Breast epithelium (tissue), 4 donors: ENCODE data around the gene OLIG3. TPM values are rescaled to one million over a fixed set of nuclear protein-coding genes. Genes with fewer than 3 reads are reported as not detected.

Experiments
- DNase-seq, 2 donors: peaks; one replicate each; pipeline ENCODE4 v3.0.0-alpha.2; 2019; ENCODE audit warnings: low spot score in 2 of 2
- H3K27ac ChIP-seq, 2 donors: fragments of 200-600 bp; sonication (generic) in 1 of 2; one replicate each; pipeline ENCODE4 v1.5.1; 2016 to 2019; ENCODE audit warnings: mild to moderate bottlenecking in 1 of 2
- H3K27me3 ChIP-seq, 2 donors: fragments of 200-600 bp; sonication (generic) in 1 of 2; one replicate each; pipeline versions ENCODE4 v1.5.1 to v1.6.0; 2017 to 2019; ENCODE audit warnings: control low read depth in 1 of 2, mild to moderate bottlenecking in 1 of 2
- H3K36me3 ChIP-seq: fragments of 200-600 bp; one replicate; pipeline ENCODE4 v1.5.1; 2019
- H3K4me1 ChIP-seq, 2 donors: fragments of 200-600 bp; sonication (generic); one replicate each; pipeline ENCODE4 v1.5.1; 2016 to 2019; ENCODE audit warnings: control low read depth in 1 of 2
- H3K4me3 ChIP-seq, 3 donors: fragments of 200-600 bp; sonication (generic); 1 replicate in 2 of 3; 2 replicates in 1 of 3; pipeline ENCODE4 v1.5.1; 2016 to 2019; ENCODE audit warnings: mild to moderate bottlenecking in 3 of 3, moderate library complexity in 2 of 3
- H3K9me3 ChIP-seq, 2 donors: fragments of 200-600 bp; sonication (generic) in 1 of 2; one replicate each; pipeline ENCODE4 v1.5.1; 2016 to 2019; ENCODE audit warnings: control low read depth in 1 of 2
- POLR2A ChIP-seq: fragments of 450-650 bp; IDR thresholded peaks from one replicate; pipeline ENCODE4 v1.6.1; 2016; ENCODE audit warnings: antibody characterized with exemption, mild to moderate bottlenecking, moderate library complexity
- POLR2AphosphoS5 ChIP-seq, 3 donors: sonication (generic); formaldehyde crosslinking; IDR thresholded peaks; one replicate each; pipeline ENCODE4 v1.6.1; 2017; ENCODE audit warnings: antibody characterized with exemption in 3 of 3
- intact Hi-C: fragments of 100-400 bp; cut with DNase I; formaldehyde crosslinking; loops from one replicate; pipeline ENCODE4 v1.15.1; 2023; ENCODE audit warnings: low total_unique reads
- total RNA-seq, 3 donors: library from RNA; depleted of rRNA; stranded (reverse); fragments of >200 nt; gene quantifications; one replicate each; pipeline ENCODE4 v1.1.0, GENCODE V29; 2016
- TF ChIP-seq, protein P1 (sequence below), 3 donors: fragments of 450-650 bp; IDR thresholded peaks; one replicate each; pipeline ENCODE4 v1.5.1; 2016 to 2017; ENCODE audit warnings: antibody characterized with exemption in 3 of 3, mild to moderate bottlenecking in 3 of 3, moderate library complexity in 3 of 3

Gene OLIG3
- total RNA-seq, 3 donors from 2014 or later, result not detected

DNA sequence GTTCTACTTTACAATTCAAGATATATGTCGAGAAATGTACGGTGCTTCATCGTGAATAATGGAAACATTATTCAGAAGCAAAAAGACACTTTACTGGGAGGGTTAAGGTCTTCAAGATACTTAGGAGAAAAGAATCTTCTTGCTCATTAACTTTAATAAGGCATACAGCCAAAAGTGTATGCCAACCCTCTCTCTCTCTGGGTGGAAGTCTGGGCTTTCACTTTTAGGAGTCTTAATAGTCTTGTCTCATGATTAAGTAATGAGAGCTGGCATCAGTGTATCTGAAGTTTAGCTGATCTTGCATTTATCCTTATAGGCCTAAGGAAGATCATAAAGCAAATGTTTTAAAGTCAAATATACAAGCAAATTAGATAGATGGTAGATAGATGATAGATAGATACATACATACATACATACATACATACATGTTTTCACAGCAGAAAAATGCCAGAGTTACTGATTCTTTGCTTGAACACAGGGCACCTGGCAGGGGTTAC is 21.5 kb downstream of the OLIG3 start:
- Histone ChIP-seq H3K4me1 (no peaks in the 10 kb centered on the region), H3K36me3 (no peaks in the 10 kb centered on the region), H3K27me3 (peaks cover 0 to 2% of the 10 kb centered on the region in 2 donors), H3K4me3 (no peak overlapping the region), H3K9me3 (no peaks in the 10 kb centered on the region), H3K27ac (no peak overlapping the region)
- TF ChIP-seq, protein P1, sequence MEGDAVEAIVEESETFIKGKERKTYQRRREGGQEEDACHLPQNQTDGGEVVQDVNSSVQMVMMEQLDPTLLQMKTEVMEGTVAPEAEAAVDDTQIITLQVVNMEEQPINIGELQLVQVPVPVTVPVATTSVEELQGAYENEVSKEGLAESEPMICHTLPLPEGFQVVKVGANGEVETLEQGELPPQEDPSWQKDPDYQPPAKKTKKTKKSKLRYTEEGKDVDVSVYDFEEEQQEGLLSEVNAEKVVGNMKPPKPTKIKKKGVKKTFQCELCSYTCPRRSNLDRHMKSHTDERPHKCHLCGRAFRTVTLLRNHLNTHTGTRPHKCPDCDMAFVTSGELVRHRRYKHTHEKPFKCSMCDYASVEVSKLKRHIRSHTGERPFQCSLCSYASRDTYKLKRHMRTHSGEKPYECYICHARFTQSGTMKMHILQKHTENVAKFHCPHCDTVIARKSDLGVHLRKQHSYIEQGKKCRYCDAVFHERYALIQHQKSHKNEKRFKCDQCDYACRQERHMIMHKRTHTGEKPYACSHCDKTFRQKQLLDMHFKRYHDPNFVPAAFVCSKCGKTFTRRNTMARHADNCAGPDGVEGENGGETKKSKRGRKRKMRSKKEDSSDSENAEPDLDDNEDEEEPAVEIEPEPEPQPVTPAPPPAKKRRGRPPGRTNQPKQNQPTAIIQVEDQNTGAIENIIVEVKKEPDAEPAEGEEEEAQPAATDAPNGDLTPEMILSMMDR (IDR thresholded peaks at IDR 0.05), result no peak
- TF ChIP-seq POLR2AphosphoS5 (IDR thresholded peaks at IDR 0.05), result no peak
- TF ChIP-seq POLR2A, result no peak
- intact Hi-C loops, result no loop called here
- DNase-seq, result no peak

DNA sequence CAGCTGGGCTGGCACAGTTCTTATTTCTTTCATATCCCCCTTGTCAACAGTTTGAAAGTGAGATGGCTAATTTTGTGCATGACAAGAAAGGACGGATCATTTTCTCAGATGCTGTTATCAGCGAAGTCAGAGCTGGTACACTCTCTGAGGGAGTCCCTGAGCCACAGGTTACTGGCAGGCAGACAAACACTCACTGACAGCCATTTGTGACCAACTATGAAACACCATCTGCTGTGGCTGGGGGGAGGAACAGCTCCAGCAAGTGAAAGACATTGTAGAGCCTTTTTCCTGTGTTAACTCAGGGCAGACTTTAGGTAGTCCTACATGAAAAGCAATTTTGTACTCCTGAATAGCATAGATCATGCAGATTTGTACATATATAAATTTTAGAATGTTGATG is 22.2 kb downstream of the OLIG3 start:
- no peak overlapping the region for H3K4me3 ChIP-seq
- no peaks in the 10 kb centered on the region for H3K36me3 ChIP-seq
- no peak overlapping the region for H3K27ac ChIP-seq
- H3K4me1 ChIP-seq, result no peaks in the 10 kb centered on the region
- H3K27me3 ChIP-seq, result peaks cover 0 to 2% of the 10 kb centered on the region in 2 donors
- intact Hi-C loops, result no loop called here
- TF ChIP-seq POLR2AphosphoS5 (IDR thresholded peaks at IDR 0.05) (no peak), POLR2A (no peak)
- TF ChIP-seq, protein P1 (IDR thresholded peaks at IDR 0.05), result no peak
- no peaks in the 10 kb centered on the region for H3K9me3 ChIP-seq
- no peak for DNase-seq

DNA sequence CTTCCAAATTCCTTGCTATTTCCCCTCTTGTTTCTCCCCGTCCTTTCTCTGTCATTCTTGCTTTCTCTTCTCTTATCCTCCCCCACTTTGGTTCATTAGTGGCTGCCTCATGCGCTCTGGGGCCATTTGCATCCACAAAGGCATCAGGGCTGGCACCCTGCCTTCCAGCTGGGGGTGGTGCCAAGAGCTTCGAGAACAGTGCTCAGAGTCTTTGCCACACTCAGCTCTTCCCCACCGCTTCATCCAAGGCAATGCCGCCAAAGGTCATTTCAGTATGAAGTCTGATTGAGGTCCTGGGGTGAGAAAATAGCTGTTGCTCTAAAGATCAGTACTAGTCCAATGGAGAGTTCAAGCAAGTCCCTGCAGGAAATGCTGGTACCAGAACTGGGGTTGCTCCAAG is 22.7 kb downstream of the OLIG3 start:
- no peaks in the 10 kb centered on the region for H3K4me1 ChIP-seq
- no peaks in the 10 kb centered on the region for H3K36me3 ChIP-seq
- TF ChIP-seq POLR2A (no peak), POLR2AphosphoS5 (IDR thresholded peaks at IDR 0.05) (no peak)
- TF ChIP-seq, protein P1 (IDR thresholded peaks at IDR 0.05), result no peak
- no peaks in the 10 kb centered on the region for H3K9me3 ChIP-seq
- no peak for DNase-seq
- no peak overlapping the region for H3K27ac ChIP-seq
- peaks cover 0 to 2% of the 10 kb centered on the region in 2 donors for H3K27me3 ChIP-seq
- intact Hi-C loops, result no loop called here
- H3K4me3 ChIP-seq, result no peak overlapping the region

DNA sequence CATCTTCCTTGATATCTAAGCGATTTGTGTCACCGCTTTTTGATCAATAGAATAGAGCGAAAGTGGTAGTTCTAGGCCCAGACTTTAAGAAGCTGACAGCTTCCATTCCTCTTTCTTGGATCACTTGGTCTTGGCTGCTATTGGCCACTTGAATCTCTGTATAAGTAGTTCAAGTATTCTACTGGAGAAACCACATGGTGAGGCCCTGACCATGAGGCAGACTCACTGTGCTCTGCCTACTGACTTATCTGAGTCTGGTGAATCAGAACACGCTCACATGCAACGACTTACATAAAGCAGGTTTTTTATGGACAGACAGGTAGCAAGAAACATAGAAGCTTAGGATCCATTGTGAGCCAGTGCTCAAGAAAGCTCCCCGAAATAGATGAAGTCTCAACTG is 27.0 kb downstream of the OLIG3 start:
- Histone ChIP-seq H3K27ac (no peak overlapping the region), H3K27me3 (no peaks in the 10 kb centered on the region), H3K4me1 (no peaks in the 10 kb centered on the region), H3K4me3 (no peak overlapping the region), H3K36me3 (no peaks in the 10 kb centered on the region), H3K9me3 (no peaks in the 10 kb centered on the region)
- TF ChIP-seq POLR2A (no peak), POLR2AphosphoS5 (IDR thresholded peaks at IDR 0.05) (no peak)
- TF ChIP-seq, protein P1 (IDR thresholded peaks at IDR 0.05), result no peak
- intact Hi-C loops, result no loop called here
- no peak for DNase-seq

DNA sequence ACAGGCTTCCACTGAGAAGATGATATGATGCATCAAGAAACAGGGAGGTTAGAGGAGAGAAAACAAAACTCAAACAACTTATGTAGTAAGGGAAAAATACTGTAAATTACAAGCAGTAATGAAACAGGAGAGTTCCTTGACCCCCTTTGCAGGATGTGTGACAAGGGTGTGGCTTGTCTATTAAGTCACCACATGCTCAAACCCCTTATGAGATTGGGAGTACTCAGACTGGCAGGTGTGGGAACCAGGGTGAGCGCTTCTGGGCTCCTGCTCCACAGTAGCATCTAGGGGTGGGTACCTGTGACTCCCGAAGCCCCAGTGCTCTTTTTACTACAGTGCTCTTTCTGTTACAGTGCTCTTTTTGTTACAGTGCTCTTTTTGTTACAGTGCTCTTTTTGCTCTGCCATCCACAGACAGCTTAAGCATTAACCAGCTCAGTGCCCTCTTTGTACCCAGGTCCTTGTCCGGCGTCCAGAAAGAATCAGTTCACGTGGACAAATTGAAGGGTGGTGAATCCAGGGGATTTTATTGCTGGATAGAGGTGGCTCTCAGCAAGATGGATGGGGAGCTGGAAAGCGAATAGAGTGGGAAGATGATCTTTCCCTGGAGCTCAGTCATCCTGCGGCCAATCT is 28.7 kb downstream of the OLIG3 start:
- no peak overlapping the region for H3K4me3 ChIP-seq
- no peaks in the 10 kb centered on the region for H3K27me3 ChIP-seq
- intact Hi-C loops, result no loop called here

More for the DNA sequence above, 28.7 kb downstream of the OLIG3 start:
- TF ChIP-seq, protein P1 (IDR thresholded peaks at IDR 0.05), result no peak
- TF ChIP-seq POLR2A, result no peak
- TF ChIP-seq POLR2AphosphoS5 (IDR thresholded peaks at IDR 0.05), result no peak
- Histone ChIP-seq H3K27ac (no peak overlapping the region), H3K36me3 (no peaks in the 10 kb centered on the region), H3K4me1 (no peaks in the 10 kb centered on the region), H3K9me3 (no peaks in the 10 kb centered on the region)
- no peak for DNase-seq
